T-cell (primary cell): Measurements from ENCODE around the gene PRRG1. TPM values are rescaled to one million over a fixed set of nuclear protein-coding genes. Genes with fewer than 3 reads are reported as not detected.

Source experiments
- total RNA-seq, 35 experiments: library from RNA in 6 of 35; stranded (reverse) in 6 of 35; fragments of 120-200 nt in 1 of 35; gene quantifications; one replicate each; pipeline versions ENCODE4 v1.2.1 to v1.2.4 and lab custom pipeline; 2013 to 2026

The PRRG1 gene
- total RNA-seq, 5 donors from 2014 or later (not counting 1 experiment from before 2014, with no cell fraction given): 0.12 to 0.16 TPM; not detected in 3

Other genes with a start within 250 kb of the PRRG1 start
- under 1 TPM; 0.09 to 0.70 (median 0.23) TPM for gene LANCL3, start 222.3 kb downstream of the PRRG1 start, total RNA-seq